ENCODE measurements around the gene ATAT1.

DNA sequence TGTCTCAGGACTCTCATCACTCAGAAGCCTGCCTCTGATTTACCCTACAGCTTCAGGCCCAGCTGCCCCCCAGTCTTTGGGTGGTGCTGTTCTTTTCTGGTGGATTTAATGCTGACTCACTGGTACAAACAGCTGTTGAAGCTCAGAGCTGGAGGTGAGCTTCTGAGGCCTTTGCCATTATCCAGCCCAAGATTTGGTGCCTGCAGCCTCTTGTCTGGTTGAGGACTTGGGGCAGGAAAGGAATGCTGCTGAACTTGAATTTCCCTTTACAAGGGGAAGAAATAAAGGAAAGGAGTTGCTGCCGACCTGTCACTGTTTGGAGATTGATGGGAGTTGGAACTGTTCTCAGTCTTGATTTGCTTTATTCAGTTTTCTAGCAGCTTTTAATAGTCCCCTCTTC is 35.7 kb upstream of the ATAT1 start:
- TF ChIP-seq, protein P1, sequence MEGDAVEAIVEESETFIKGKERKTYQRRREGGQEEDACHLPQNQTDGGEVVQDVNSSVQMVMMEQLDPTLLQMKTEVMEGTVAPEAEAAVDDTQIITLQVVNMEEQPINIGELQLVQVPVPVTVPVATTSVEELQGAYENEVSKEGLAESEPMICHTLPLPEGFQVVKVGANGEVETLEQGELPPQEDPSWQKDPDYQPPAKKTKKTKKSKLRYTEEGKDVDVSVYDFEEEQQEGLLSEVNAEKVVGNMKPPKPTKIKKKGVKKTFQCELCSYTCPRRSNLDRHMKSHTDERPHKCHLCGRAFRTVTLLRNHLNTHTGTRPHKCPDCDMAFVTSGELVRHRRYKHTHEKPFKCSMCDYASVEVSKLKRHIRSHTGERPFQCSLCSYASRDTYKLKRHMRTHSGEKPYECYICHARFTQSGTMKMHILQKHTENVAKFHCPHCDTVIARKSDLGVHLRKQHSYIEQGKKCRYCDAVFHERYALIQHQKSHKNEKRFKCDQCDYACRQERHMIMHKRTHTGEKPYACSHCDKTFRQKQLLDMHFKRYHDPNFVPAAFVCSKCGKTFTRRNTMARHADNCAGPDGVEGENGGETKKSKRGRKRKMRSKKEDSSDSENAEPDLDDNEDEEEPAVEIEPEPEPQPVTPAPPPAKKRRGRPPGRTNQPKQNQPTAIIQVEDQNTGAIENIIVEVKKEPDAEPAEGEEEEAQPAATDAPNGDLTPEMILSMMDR (IDR thresholded peaks at IDR 0.05; ENCODE audit: low read depth, low read length), result no peak
- no peak for TF ChIP-seq EZH2phosphoT487 (IDR thresholded peaks at IDR 0.05; ENCODE audit: low read depth)

Measured in OCI-LY3 (cell line).